ENCODE results near the gene CHD9NB.
"Not testable (repeated sequence)": the region's sequence is repeated elsewhere in the genome, so short reads cannot be mapped to it uniquely, and the experiment has no call there.

Gene CHD9NB

DNA sequence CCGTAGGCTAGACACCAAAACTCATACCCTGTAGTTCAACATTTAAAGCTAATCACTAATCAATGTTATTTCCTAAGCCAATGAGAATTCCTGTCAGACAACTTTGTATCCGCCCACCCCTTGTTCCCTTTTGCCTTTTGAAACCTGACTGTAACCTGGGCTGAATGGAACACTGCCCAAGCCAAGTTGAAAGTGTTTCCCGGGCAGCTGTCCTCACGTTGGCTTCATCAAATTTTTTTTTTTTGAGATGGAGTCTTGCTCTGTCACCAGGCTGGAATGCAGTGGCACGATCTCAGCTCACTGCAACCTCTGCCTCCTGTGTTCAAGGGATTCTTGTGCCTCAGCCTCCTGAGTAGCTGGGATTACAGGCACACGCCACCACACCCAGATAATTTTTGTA is 16.0 kb downstream of the CHD9NB start:
- peak overlapping the region; percentile 50 for H3K27ac ChIP-seq
- DNase-seq (ENCODE audit: low read depth, low spot score): not testable (repeated sequence)

DNA sequence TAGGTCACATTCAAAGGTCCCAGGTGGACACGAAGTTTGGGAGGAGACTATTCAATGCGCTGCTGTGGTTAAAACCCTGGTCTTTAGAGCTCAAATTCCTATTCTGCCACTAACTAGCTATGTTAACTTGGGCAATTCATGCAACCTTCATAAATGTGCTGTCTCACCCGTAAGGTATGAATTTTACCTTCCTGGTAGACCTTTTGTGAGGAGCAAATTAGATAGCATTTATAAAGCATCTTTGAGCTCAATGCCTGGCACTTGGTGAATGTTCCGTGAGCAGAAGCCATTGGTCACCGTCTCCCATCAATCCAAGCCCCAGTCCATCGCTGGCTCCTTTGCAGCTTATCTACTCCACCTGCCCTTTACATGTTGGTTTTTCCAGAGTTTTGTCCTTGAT is 16.6 kb downstream of the CHD9NB start:
- DNase-seq (ENCODE audit: low read depth, low spot score): no peak

DNA sequence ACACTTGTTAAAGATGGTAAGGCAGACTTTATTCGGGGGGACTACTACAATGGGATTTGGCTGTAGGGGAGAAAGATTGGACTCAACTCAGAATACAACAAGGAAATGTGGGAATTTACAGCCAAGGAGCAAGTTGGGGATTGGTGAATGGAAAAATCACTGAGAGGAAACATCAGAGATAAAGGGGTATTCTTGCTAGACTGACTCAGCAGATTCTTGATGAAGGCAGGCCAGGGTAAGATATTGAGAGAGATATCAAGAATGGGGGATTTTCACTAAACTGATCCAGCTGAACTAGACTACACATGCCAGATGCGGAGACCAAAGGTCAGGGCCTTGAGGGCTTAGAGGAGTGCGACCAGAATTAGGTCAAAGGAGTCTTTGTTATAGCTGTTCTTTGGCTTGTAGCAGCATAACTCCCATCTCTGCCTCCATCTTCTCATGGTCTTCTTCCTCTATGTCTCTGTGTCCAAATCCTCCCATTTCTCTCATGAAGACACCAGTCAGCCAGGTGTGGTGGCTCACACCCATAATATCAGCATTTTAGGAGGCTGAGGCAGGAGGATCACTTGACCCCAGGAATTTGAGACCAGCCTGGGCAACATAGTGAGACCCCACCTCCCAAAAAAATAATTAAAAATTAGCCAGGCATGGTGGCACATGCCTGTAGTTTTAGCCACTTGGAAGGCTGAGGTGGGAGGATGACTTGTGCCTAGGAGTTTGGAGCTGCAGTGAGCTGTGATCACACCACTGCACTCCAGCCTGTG is 17.3 kb downstream of the CHD9NB start:
- no peak for DNase-seq (ENCODE audit: low read depth, low spot score)
- peak overlapping the region; percentile 64 for H3K27ac ChIP-seq

More for the DNA sequence above, 16.6 kb downstream of the CHD9NB start:
- H3K27ac ChIP-seq: peak overlapping the region; percentile 50

DNA sequence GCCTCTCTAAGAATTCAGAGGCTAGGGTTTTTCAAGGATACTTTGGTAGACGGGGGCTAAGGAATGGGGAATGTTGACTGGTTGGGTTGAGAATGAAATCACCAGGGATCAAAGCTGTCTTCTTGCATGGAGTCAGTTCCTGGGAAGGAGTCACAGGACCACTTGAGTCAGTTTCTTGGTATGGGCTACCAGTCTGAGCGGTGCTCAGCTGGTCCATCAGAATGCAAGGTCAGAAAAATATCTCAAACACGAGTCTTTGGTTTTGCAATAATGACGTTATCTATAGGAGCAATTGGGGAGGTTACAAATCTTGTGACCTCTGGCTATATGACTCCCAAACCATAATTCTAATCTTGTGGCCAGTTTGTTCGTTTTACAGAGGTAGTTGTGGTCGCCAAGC is 18.4 kb downstream of the CHD9NB start:
- no peak for DNase-seq (ENCODE audit: low read depth, low spot score)
- peak overlapping the region; percentile 64 for H3K27ac ChIP-seq

DNA sequence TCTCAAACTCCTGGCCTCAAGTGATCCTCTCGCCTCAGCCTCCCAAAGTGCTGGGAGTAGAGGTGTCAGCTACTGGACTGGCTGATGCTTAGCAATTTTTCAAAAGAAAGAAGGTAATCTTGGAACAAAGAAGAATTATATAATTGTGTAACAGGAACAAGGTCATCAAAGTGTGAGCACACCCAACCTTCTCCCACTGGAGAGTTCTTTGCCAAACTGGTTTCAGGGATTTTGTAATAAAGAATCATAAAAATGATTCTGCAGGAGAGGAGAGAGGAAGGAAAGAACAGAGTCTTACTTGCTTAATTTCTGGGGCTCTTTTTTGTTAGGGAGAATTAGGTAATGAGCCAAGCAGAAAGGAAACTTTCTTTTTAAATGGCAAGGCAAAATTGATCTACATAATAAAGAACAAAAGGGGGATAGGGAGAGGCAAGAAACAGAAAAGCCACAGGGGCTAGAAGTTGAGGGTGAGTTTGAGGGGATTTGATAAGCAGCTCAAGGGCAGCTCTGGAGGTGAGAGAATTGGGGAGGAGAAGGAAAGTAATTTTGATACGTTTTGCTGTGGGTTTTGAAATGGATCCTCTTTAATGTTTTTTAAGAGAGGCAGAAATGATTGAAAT is 21.3 kb downstream of the CHD9NB start:
- DNase-seq (ENCODE audit: low read depth, low spot score): no peak
- peak overlapping the region; percentile 64 for H3K27ac ChIP-seq

DNA sequence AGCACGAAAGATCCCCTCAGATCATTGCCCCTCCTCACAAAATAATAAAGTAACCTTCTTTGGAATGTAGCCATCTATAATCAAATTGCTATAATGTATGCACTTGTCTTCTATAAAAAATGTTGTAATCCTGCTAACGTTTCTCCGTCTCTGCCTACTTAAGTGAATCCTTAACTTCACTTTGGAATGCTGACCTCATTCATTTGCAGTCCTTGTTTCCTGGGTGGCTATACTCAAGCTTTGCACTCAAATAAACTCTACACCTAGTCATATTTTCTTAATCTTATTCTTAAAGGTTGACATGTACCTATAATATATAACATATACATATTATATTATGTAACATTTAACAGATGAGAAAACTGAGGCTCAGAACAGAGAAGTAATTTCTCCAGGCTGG is 22.7 kb downstream of the CHD9NB start:
- no peak for DNase-seq (ENCODE audit: low read depth, low spot score)
- H3K27ac ChIP-seq: no peak overlapping the region

DNA sequence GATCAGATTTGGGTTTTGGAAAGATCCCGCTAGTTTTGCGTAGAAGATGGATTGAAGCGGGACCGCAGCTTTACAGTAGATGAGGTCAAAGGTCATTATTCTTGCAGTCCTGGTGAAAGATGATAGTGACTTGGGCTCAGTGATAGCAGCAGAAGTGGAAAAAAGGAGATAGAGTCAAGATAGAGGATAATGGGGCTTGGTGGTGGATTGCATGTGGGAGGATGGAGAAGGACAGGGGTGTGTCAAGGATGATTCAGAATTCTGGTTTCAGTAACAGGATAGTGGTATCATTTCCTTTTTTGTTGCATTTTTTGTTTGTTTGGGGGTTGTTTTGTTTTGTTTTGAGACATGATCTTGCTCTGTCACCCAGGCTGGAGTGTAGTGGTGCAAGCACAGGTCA is 28.7 kb downstream of the CHD9NB start:
- DNase-seq (ENCODE audit: low read depth, low spot score): no peak
- H3K27ac ChIP-seq: no peak overlapping the region

DNA sequence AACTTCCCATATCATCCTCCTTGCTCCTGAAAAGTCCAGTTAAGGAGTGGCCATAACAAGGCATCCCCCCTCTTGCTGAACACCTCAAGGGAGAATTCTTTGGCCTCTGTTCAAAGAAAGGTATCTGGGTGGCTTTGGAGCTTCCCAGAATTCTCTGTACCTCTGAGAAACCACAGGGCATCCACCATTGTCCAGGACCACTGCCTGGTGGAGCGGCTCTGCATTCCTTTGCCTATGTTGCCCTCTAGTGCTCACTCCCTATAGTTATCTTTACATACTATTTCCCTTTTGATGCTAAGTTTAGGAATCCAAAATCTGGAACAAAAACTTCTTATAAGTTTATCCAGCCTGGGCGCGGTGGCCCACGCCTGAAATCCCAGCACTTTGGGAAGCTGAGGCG is 30.3 kb downstream of the CHD9NB start:
- no peak overlapping the region for H3K27ac ChIP-seq
- DNase-seq (ENCODE audit: low read depth, low spot score): no peak

DNA sequence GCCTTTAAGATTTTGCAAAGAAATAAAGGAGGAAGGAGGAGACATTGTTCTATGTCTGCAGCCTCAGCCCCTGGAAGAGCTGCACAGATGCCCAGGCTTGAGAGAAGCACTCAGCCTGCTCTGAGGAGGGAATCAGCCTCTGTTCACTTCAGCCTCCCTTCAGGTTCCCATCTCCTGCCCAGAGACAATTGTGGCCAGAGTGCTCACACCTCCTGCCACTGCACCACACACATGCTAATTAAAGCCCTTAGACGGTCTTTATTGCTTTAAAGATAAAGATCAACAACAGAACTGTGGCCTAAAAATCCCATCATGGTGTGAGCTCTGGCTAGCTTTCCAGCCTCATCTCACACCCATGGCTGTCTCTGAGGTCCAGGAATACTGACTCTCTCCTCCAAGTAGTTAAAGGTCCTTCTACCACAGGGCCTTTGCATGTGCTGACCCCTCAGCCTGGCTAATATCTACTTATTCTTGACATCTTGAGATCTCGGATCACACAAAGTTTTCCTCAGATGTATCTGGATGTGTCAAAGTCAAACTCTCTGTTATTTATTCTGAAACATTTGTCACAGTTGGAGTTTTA is 33.8 kb downstream of the CHD9NB start:
- no peak for DNase-seq (ENCODE audit: low read depth, low spot score)
- H3K27ac ChIP-seq: no peak overlapping the region

DNA sequence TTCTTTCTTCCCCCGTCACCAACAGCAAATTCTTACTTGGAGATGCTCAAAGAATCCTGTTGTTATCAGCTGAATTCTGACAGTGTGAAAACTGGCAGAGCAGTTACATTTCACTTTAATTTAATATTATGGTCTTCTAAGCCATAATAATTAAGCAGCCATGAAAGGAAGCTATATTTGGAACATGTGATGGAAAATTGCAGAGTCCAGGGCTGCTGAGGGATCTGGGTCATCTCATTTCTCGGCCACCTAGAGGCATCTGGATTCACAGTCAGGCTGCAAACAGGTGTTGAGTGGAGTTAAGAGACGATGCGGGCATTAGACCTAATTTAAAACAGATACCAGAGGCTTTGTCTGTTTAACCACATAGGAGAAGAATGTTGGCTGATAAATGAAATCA is 38.4 kb downstream of the CHD9NB start:
- DNase-seq (ENCODE audit: low read depth, low spot score): no peak

DNA sequence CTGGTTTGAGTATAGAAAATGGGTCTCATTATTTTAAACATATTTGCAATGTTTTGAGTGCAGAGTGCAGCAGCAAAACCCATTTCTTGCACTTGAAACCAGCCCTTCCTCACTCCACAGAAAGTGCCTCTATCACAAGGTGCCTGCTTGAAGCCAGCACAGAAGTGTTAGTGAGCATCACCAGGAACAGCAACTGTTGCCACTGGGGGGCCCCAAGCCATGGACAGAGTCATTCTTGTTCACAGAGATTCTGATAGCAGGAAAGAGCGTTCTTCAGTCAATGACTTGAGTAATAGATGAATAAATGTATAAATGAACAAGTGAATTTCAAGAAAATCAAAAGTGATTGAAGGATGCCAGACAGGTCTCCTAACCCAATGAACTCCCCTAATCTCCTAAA is 45.6 kb downstream of the CHD9NB start:
- no peak overlapping the region for H3K27ac ChIP-seq
- no peak for DNase-seq (ENCODE audit: low read depth, low spot score)

More for the DNA sequence above, 38.4 kb downstream of the CHD9NB start:
- no peak overlapping the region for H3K27ac ChIP-seq

DNA sequence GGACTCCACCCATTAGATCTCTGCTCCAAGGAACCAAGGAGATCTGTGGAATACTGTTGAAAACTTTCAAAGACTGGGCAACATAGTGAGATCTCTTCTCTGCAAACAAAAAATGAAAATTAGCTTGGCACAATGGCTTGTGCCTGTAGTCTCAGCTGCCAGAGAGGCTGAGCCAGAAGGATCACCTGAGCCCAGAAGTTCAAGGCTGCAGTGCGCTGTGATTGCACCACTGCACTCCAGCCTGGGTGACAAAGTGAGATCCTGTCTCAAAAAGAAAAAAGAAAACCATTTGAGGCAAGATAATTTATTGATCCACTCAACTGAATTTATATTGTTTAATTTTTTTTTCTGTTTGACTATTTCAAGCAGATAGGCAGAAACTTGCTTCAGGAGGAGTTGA is 54.8 kb downstream of the CHD9NB start:
- no peak overlapping the region for H3K27ac ChIP-seq
- DNase-seq (ENCODE audit: low read depth, low spot score): no peak

DNA sequence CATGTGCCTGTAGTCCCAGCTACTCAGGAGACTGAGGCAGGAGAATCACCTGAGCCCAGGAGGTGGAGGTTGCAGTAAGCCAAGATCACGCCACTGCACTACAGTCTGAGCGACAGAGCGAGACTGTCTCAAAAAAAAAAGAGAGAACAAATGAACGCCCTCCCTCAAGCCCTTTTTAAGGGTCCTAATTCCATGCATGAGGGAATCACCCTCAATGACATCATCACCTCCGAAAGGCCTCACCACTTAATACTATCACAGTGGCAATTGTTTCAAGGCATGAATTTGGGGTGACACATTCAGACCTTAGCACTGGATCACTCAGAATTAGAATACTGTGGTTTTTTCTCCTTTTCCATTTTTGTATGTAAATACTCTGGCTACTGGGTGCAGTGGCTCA is 57.8 kb downstream of the CHD9NB start:
- DNase-seq (ENCODE audit: low read depth, low spot score): no peak
- H3K27ac ChIP-seq: no peak overlapping the region

DNA sequence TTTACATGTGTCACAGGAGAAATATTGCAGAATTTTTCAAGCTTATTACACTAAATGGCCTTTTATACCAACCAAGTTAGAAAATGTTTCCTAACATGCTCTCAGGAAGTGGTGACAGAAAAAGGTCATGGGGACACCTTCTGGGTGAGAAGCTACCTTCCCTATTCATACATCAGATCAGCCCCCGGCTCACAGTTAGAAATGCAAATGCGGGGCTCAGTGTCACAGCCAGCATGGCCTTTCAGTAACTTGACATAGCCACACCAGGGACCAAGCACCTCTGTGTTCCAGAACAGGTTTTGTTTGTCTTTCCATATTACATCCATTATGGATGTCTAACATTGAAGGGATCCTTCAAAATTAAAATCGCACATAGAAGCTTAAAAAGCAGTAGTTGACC is 59.5 kb downstream of the CHD9NB start:
- no peak overlapping the region for H3K27ac ChIP-seq
- no peak for DNase-seq (ENCODE audit: low read depth, low spot score)

DNA sequence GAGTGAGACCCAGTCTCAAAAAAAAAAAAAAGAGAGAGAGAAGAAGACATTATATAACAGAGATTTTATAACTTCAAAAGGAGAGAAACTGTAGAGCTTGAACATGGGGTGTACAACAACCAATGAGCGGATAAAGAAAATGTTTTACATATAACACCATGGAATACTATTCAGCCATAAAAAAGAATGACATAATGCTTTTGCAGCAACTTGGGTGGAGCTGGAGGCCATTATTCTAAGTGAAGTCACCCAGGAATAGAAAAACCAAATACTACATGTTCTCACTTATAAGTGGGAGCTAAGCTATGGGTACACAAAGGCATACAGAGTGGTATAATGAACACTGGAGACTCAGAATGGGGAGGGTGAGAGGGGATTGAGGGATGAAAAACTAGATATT is 61.1 kb downstream of the CHD9NB start:
- no peak for DNase-seq (ENCODE audit: low read depth, low spot score)
- no peak overlapping the region for H3K27ac ChIP-seq

Data from epithelial cell of prostate (primary cell).